ENCODE results near the gene BMP8A.
"Not testable (repeated sequence)": the region's sequence is repeated elsewhere in the genome, so short reads cannot be mapped to it uniquely, and the experiment has no call there.

Gene BMP8A

DNA sequence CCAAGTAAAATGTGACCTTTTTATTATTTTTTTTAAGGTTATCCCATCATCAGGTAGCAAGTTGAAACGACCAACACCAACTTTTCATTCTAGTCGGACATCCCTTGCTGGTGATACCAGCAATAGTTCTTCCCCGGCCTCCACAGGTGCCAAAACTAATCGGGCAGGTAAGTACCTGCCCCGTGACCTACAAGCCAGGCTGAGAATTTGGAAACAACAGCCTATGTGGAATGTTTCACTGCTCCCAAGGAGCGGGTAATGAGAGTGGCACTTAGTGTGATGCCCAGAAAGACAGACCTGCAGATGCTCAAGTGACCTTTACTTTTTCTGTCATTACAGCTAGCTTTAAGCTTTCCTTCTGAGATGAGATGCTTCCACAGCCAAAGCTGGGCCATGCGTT, 6.9 kb upstream of the BMP8A start:
- no peak for DNase-seq

GRCh38 chr1:39485046-39485803, 6.2 kb upstream of the BMP8A start:
- no peak for DNase-seq

GRCh38 chr1:39488012-39488545, 3.4 kb upstream of the BMP8A start:
- DNase-seq: no peak

DNA sequence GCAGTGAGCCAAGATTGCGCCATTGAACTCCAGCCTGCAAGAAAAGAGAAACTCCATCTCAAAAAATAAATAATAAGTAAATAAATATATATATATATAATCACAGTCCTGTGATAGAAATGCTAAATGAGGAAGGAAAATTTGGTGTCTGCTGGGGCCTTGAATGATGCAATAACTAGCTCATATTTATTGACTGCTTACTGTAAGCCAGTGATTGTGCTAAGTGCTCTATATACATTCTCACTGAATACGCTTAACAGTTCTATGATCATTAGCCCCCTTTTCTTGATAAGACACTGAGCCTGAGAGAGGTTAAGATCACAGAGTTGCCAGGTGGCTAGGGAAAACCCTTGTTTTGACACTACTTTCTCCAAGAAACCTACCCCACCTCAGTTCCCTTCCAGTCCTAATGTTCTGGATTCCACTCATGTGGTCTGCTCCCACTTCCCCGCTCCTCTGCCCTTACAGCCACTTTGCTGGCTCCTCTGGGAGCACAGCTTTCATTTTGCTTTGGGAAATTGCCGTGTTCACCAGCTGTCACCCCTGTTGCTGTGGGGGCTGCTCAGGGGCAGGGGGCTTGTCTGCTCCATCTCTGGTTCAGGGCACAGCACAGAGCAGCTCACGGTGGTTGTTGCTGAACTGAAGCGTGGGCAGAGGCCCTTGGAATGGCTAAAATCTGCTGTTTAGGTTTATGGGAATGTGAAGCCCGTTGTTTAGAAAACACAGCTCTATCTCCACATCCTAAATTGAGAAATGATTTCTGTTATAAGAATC, 2.5 kb upstream of the BMP8A start:
- DNase-seq: no peak

DNA sequence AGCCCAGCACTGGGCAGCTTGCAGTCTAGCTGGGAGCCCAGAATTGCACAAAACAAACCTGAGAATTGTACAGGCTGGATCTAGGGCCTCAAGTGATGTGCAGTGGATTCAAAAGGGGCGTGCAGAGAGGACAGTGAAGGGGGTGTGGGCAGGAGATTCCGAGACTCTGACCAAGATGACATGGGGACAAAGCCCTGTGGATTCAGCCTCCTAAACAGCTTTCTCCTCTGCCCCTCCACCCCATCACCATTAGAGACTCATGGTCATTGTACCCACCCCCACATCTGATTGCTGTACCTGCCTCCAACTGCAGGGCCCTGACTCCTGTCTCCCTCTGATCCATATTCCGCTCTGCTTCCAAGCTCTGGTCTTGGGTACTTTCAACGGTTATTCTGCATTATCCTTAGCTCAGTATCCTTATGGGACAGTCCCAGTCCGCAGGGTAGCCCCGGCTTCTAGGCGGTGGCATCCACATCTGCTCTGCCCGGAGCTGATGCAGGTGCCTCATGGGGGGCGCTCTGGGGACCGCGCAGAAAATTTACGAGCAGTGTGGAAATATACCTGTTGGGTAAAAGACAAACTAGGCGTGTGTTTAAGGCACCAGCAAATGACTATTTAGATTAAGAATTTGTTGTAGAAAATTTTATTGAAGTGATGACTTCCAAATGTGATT, 1.7 kb upstream of the BMP8A start:
- DNase-seq: no peak

GRCh38 chr1:39490596-39491145, 765 bp upstream of the BMP8A start:
- DNase-seq: no peak

GRCh38 chr1:39492118-39493042, 944 bp downstream of the BMP8A start:
- DNase-seq: not testable (repeated sequence)

DNA sequence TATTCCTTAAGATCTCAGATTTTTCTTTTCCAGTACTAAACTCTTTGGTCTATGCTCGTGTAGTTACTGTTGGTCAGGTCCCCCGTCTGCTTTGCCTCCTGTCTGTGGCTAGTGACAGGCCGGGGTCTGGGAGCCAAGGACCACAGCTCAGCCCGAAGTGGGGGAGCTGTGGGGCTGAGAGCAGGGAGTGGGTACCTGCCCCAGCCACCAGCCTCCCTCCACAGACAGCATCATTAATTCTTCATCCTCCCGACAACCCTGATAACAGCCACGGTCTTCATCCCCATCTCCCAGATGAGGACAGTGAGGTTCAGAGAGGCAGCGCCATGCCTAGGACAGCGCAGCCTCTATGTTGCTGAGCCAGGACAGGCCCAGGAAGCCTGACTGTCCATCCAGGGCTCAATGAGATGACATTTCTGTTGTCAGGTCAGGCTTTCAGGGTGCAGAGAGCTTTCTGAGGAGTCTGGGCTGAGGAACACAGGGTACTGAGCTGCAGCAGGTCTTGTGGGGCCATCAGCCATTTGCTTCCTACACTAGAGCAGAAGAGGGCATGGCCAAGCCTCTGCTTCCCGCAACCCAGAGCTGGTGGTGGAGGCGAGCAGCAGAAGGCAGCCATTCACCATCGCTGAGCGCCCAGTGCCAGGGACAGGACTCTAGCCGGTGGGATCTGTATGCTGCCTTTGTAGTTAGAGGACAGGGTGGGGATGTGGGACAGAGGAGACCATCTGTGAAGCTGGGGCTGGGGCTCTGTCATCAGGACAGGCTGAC, 1.8 kb downstream of the BMP8A start:
- DNase-seq: not testable (repeated sequence)

DNA sequence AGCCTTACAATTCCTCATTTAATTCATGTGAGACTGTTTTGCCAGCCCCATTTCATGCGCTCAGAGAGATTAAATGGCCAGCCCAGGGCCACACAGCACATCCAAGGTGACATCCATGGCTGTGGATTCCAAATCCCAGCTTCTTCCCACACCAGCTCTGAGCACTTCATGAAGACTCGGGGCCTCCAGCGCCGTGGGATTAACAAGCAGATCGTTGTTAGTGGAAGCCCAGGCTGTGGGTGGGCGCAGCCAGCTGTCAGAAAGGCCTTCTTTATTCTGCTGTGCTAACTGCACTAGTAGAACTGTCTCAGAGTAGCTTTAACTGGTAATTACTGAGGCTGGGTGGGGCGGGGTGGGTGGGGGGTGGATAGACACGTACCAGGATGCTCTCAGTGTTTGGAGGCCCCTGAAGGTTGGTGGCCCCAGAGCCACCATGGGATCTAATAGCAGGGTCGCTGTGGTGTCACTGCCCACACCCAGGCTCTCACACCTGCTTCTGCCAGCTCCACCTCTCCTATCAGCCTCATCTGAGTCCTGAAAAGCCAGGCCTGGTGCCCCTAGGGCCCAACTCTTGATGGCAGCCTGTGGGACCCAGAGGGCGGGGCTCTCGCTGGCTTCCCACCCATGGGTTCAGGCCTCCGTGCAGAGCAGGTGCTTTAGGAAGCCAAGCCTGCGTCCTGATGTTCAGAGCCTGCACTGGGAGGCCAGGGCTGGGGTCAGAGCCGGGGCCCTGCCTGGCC, 3.4 kb downstream of the BMP8A start:
- no peak for DNase-seq

DNA sequence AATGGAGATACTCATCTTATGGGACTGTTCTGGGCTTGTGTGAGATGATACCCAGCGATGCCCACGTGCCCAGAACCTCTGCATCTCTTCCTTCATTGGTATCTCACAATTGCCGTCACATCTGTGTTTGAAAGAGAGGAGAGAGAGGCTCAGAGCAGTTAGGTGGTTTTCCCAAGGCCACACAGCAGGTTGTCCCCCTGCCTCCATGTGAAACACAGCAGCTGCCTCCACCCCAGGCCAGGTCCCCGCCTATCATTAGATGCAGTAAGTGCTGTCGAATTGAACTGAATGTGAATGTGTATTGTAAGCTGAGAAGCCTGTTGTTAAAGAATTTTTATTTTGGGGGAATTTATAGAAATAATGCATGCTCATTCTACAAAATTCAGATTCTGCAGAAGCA, 5.1 kb downstream of the BMP8A start:
- DNase-seq: not testable (repeated sequence)

DNA sequence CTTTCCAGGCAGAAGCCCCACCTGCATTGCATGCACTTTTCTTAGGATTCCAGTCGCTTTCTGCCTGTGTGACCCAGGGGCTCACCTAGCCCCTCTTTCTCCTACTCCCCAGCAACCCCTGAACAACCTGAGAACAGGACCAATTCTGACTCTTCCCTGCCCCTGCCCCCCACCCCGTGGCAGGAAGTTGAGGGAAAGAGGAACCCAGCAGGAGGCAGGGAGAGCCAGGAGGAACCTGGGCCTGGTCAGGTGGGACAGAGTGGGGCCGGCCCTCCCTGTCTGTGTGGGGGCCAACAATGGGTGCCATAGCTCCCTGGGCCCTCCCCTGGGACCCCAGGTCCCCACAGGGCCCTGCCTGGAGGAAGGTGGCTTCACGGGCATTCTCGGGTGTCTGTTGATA, 6.1 kb downstream of the BMP8A start:
- no peak for DNase-seq

DNA sequence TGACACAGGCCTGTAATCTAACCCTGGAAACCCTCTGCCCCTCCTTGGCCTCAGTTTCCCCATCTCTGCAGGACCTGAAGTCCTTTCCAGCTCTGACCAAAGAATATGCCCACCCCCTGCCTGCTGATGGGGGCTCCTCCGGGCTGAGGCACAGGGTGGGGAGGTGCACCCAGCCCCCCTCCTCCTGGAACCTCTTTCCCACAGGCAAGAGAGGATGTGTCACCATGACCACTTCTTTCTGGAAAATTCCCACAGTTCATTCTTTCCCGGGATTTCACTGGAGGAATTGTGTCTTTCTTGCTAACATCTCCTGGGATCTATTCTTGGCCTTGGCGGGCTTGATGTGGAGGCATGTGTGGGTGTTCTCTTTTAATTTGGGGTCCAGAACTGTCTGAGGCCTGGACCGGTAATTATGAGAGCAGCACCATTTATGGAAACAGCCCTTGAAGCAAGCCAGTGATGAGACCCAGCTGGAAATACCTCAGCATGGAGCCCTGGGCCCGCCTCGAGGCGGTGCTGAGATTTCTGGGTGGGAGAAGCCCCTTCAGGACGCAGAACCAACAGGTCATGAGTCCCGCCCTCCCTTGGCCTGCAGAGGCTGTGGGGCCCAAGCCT, 6.8 kb downstream of the BMP8A start:
- DNase-seq: not testable (repeated sequence)

DNA sequence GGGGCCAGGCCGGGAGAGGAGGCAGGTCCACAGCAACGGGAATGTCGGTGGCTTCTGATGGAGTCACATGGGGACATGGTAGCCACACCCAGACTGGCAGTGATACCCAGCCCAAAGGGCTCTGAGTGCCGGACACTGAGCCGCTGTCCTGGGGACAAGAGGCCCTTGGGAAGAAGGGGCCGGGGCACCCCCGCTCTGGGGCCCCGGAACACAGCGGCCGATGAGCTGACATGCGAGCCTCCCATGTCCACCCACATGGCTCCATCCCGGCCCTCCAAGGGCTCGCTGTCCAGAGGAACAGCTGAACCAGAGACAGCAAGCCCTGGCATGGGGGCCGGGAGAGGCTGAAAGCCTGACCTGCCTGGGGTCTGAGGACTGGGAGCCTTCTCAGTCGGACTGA, 7.4 kb downstream of the BMP8A start:
- DNase-seq: not testable (repeated sequence)

GRCh38 chr1:39499668-39500067, 8.2 kb downstream of the BMP8A start:
- no peak for DNase-seq

GRCh38 chr1:39500862-39501389, 9.5 kb downstream of the BMP8A start:
- no peak for DNase-seq

- no peak for DNase-seq
Measured at GRCh38 chr1:39501666-39502065, 10.2 kb downstream of the BMP8A start.

DNA sequence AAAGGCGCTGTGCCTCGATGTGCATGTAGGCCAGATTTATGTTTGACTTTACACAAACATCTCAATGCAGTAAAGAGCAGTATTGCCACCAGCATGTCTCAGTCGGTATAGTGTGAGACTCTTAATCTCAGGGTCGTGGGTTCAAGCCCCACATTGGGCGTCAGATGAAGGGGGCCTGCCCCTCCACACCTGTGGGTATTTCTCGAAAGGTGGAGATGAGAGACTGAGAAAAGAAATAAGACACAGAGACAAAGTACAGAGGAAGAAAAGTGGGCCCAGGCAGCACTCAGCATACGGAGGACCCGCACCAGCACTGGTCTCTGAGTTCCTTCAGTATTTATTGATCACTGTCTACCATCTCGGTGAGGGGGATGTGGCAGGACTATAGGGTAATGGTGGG, 13.0 kb downstream of the BMP8A start:
- not testable (repeated sequence) for DNase-seq

DNA sequence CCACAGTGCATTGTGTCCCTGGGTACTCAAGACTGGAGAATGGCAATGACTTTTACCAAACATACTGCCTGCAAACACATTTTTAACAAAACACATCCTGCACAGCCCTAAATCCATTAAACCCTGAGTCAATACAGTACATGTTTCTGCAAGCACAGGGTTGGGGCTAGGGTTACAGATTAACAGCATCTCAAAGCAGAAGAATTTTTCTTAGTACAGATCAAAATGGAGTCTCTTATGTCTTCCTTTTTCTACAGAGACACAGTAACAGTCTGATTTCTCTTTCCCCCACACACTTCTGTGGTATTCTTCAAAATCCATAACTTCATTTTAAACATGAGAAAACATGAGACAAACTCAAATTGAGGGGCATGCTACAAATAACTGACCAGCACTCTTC, 13.9 kb downstream of the BMP8A start:
- no peak for DNase-seq

- no peak for DNase-seq
Measured at GRCh38 chr1:39507230-39507928, 15.9 kb downstream of the BMP8A start.

Data from CD4-positive, alpha-beta T cell treated with Interleukin-12 subunit alpha and Interleukin-12 subunit beta, for 1 hour (primary cell).